Upper lobe of left lung (tissue), 6 donors: ENCODE data around the gene OSBPL2. TPM values are rescaled to one million over a fixed set of nuclear protein-coding genes. Genes with fewer than 3 reads are reported as not detected.

ENCODE experiments used
- ATAC-seq, 2 donors: fragments of 200-7000 bp; cut with Tn5 transposase; one replicate each; pipeline ENCODE4 v1.9.1; 2022; ENCODE audit warnings: mild to moderate bottlenecking in 2 of 2, moderate library complexity in 2 of 2; ENCODE audit not compliant: low FRiP score in 2 of 2
- DNase-seq, 2 donors: peaks; one replicate each; pipeline ENCODE4 v3.0.0-alpha.2; 2019 to 2020
- H3K27ac ChIP-seq, 4 donors: fragments of 200-600 bp; sonication (generic); one replicate each; pipeline ENCODE4 v1.5.1; 2016 to 2019
- H3K27me3 ChIP-seq, 4 donors: fragments of 200-600 bp; sonication (generic); one replicate each; pipeline ENCODE4 v1.5.1; 2017 to 2019
- H3K36me3 ChIP-seq, 4 donors: fragments of 200-600 bp; sonication (generic); one replicate each; pipeline ENCODE4 v1.5.1; 2016 to 2019
- H3K4me1 ChIP-seq, 4 donors: fragments of 200-600 bp; sonication (generic); one replicate each; pipeline ENCODE4 v1.5.1; 2018 to 2019
- H3K4me3 ChIP-seq, 4 donors: fragments of 200-600 bp; sonication (generic); one replicate each; pipeline ENCODE4 v1.5.1; 2017 to 2019; ENCODE audit warnings: mild to moderate bottlenecking in 2 of 4, moderate library complexity in 1 of 4
- H3K9me3 ChIP-seq, 4 donors: fragments of 200-600 bp; sonication (generic); one replicate each; pipeline ENCODE4 v1.5.1; 2018 to 2019
- EP300 ChIP-seq, 4 donors: sonication (generic); formaldehyde crosslinking; IDR thresholded peaks; one replicate each; pipeline ENCODE4 v1.5.1; 2017; ENCODE audit warnings: antibody characterized with exemption in 4 of 4, control low read depth in 2 of 4
- POLR2A ChIP-seq, 4 donors: fragments of 450-650 bp; IDR thresholded peaks; one replicate each; pipeline ENCODE4 v1.5.1; 2016 to 2017; ENCODE audit warnings: antibody characterized with exemption in 4 of 4, mild to moderate bottlenecking in 2 of 4
- POLR2AphosphoS5 ChIP-seq, 2 donors: sonication (generic); formaldehyde crosslinking; IDR thresholded peaks; one replicate each; pipeline ENCODE4 v1.5.1; 2017; ENCODE audit warnings: antibody characterized with exemption in 2 of 2
- WGBS, 2 donors: methylation state at CpG; one replicate each; pipeline ENCODE4 v1.1.5; 2017 to 2018; 5-methylcytosine and 5-hydroxymethylcytosine counted together
- total RNA-seq, 6 donors: library from RNA; depleted of rRNA in 4 of 6; stranded (reverse); fragments of >200 nt in 4 of 6; gene quantifications; one replicate each; pipeline versions ENCODE4 v1.1.0 to v1.2.1, GENCODE V29; 2016 to 2021
- TF ChIP-seq, protein P1 (sequence below), 6 experiments: fragments of 450-650 bp in 4 of 6; fragments of 200-600 bp in 2 of 6; sonication (generic) in 2 of 6; IDR thresholded peaks; one replicate each; pipeline ENCODE4 v1.5.1; 2016 to 2019; ENCODE audit warnings: antibody characterized with exemption in 6 of 6
- donor health status: DM: no; HTN: no; CAD: no; lungs with moderate emphysema.
- donor health status: DM: no; HTN: yes; CAD: no; lungs with severe emphysema.

Gene OSBPL2
- total RNA-seq, 6 donors from 2014 or later = 35.7 to 65.0 (median 48.0) TPM

GRCh38 chr20:62329389-62330377 is 91.4 kb downstream of the OSBPL2 start:
- WGBS, 2 donors = 96 to 97% methylated on average over 6 to 31 of the region's 37 CpGs
- Histone ChIP-seq H3K9me3 (no peaks in the 10 kb centered on the region), H3K4me3 (no peak overlapping the region), H3K4me1 (no peaks in the 10 kb centered on the region), H3K27ac (no peak overlapping the region), H3K27me3 (no peaks in the 10 kb centered on the region), H3K36me3 (peaks cover 34 to 100% (median 93%) of the 10 kb centered on the region in 4 donors)
- DNase-seq (peak in 1 of 2 donors; percentile 75), ATAC-seq (no peak)
- TF ChIP-seq EP300 (IDR thresholded peaks at IDR 0.05) = no peak
- TF ChIP-seq POLR2AphosphoS5 (IDR thresholded peaks at IDR 0.05) = no peak

GRCh38 chr20:62330576-62331317 is 92.4 kb downstream of the OSBPL2 start:
- peak in 1 of 2 donors; percentile 84 for DNase-seq
- Histone ChIP-seq H3K9me3 (no peaks in the 10 kb centered on the region), H3K36me3 (peaks cover 28 to 100% (median 91%) of the 10 kb centered on the region in 4 donors), H3K27ac (no peak overlapping the region), H3K4me3 (no peak overlapping the region), H3K4me1 (no peaks in the 10 kb centered on the region), H3K27me3 (no peaks in the 10 kb centered on the region)
- no peak for ATAC-seq
- 91 to 94% methylated on average over 21 to 38 of the region's 46 CpGs for WGBS, 2 donors
- TF ChIP-seq POLR2AphosphoS5 (IDR thresholded peaks at IDR 0.05) = no peak
- no peak for TF ChIP-seq POLR2A (IDR thresholded peaks at IDR 0.05)
- TF ChIP-seq EP300 (IDR thresholded peaks at IDR 0.05) = no peak
- TF ChIP-seq, protein P1, sequence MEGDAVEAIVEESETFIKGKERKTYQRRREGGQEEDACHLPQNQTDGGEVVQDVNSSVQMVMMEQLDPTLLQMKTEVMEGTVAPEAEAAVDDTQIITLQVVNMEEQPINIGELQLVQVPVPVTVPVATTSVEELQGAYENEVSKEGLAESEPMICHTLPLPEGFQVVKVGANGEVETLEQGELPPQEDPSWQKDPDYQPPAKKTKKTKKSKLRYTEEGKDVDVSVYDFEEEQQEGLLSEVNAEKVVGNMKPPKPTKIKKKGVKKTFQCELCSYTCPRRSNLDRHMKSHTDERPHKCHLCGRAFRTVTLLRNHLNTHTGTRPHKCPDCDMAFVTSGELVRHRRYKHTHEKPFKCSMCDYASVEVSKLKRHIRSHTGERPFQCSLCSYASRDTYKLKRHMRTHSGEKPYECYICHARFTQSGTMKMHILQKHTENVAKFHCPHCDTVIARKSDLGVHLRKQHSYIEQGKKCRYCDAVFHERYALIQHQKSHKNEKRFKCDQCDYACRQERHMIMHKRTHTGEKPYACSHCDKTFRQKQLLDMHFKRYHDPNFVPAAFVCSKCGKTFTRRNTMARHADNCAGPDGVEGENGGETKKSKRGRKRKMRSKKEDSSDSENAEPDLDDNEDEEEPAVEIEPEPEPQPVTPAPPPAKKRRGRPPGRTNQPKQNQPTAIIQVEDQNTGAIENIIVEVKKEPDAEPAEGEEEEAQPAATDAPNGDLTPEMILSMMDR (IDR thresholded peaks at IDR 0.05) = no peak

GRCh38 chr20:62331347-62331746 is 93.0 kb downstream of the OSBPL2 start:
- WGBS, 2 donors = 88 to 95% methylated on average over 19 of the region's 19 CpGs
- no peak for TF ChIP-seq EP300 (IDR thresholded peaks at IDR 0.05)
- TF ChIP-seq, protein P1 (IDR thresholded peaks at IDR 0.05) = no peak
- TF ChIP-seq POLR2AphosphoS5 (IDR thresholded peaks at IDR 0.05) = no peak
- no peak for TF ChIP-seq POLR2A (IDR thresholded peaks at IDR 0.05)
- Histone ChIP-seq H3K4me3 (no peak overlapping the region), H3K9me3 (no peaks in the 10 kb centered on the region), H3K27ac (no peak overlapping the region), H3K36me3 (peaks cover 30 to 100% (median 91%) of the 10 kb centered on the region in 4 donors), H3K4me1 (no peaks in the 10 kb centered on the region), H3K27me3 (no peaks in the 10 kb centered on the region)
- ATAC-seq (no peak), DNase-seq (peak in 1 of 2 donors; percentile 41)

DNA sequence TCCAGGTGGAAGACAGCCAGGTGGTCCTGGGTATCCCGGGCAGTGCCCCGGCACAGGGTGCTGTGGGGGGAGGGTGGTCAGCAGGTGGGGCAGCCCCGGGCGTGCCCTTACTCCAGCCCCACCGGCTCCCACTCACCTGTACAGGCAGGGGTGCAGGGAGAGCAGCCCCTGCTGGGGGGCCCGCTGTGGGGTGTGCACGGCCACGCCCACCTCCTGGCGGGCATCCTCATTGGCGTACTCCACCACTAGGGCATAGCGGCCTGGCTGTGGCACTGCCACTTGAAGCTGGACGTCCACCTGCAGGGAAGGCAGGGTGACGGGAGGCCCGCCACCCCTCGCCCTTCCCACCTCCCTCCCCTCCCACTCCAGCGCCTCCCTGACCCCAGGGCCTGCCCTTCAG is 94.1 kb downstream of the OSBPL2 start:
- Histone ChIP-seq H3K4me1 (no peaks in the 10 kb centered on the region), H3K27ac (no peak overlapping the region), H3K36me3 (peaks cover 29 to 100% (median 91%) of the 10 kb centered on the region in 4 donors), H3K4me3 (no peak overlapping the region), H3K9me3 (no peaks in the 10 kb centered on the region), H3K27me3 (no peaks in the 10 kb centered on the region)
- WGBS, 2 donors = 86% methylated on average over 11 of the region's 16 CpGs; no CpG with 5 or more reads in 1 of the 2 donors
- no peak for TF ChIP-seq EP300 (IDR thresholded peaks at IDR 0.05)
- TF ChIP-seq, protein P1 (IDR thresholded peaks at IDR 0.05) = no peak
- no peak for TF ChIP-seq POLR2AphosphoS5 (IDR thresholded peaks at IDR 0.05)
- no peak for TF ChIP-seq POLR2A (IDR thresholded peaks at IDR 0.05)
- ATAC-seq = no peak
- peak in 1 of 2 donors; percentile 57 for DNase-seq
